HEK293T (cell line): Measurements from ENCODE around the gene COLEC12.

Source experiments
- BHLHE40 ChIP-seq: fragments of 450-650 bp; IDR thresholded peaks from 2 replicates; pipeline ENCODE4 v1.6.1; 2016; ENCODE audit warnings: mild to moderate bottlenecking, moderate library complexity, borderline replicate concordance
- FOXA1 ChIP-seq: fragments of 450-650 bp; IDR thresholded peaks from 2 replicates; pipeline ENCODE4 v1.6.1; 2016; ENCODE audit warnings: mild to moderate bottlenecking
- FOXK2 ChIP-seq: fragments of 450-650 bp; IDR thresholded peaks from 2 replicates; pipeline ENCODE4 v1.6.1; 2016; ENCODE audit warnings: mild to moderate bottlenecking
- SUZ12 ChIP-seq: fragments of 450-650 bp; IDR thresholded peaks from 2 replicates; pipeline ENCODE4 v1.6.1; 2016; ENCODE audit warnings: mild to moderate bottlenecking
- TARDBP ChIP-seq: fragments of 450-650 bp; IDR thresholded peaks from 2 replicates; pipeline ENCODE4 v1.6.1; 2016
- TF ChIP-seq, protein P1 (sequence below): fragments of 450-650 bp; IDR thresholded peaks from 2 replicates; pipeline ENCODE4 v1.6.1; 2016

GRCh38 chr18:400456-400855, 100.0 kb downstream of the COLEC12 start:
- TF ChIP-seq BHLHE40 (no peak), SUZ12 (no peak), TARDBP (no peak), FOXA1 (no peak), FOXK2 (no peak)
- TF ChIP-seq, protein P1, sequence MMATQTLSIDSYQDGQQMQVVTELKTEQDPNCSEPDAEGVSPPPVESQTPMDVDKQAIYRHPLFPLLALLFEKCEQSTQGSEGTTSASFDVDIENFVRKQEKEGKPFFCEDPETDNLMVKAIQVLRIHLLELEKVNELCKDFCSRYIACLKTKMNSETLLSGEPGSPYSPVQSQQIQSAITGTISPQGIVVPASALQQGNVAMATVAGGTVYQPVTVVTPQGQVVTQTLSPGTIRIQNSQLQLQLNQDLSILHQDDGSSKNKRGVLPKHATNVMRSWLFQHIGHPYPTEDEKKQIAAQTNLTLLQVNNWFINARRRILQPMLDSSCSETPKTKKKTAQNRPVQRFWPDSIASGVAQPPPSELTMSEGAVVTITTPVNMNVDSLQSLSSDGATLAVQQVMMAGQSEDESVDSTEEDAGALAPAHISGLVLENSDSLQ = no peak
